HepG2 (cell line): Measurements from ENCODE around the gene JPH4. TPM values are rescaled to one million over a fixed set of nuclear protein-coding genes. Genes with fewer than 3 reads are reported as not detected.

Experiments used
- CENPBD1 ChIP-seq: sonication (generic); formaldehyde crosslinking; IDR thresholded peaks from 2 replicates; pipeline ENCODE4 v1.8.0; 2022; ENCODE audit warnings: missing genetic modification reagents, low read depth, mild to moderate bottlenecking, borderline replicate concordance
- HMG20A ChIP-seq: IDR thresholded peaks from 2 replicates; pipeline ENCODE4 v1.6.1; 2016; ENCODE audit warnings: borderline replicate concordance
- HMGA1 ChIP-seq: sonication (generic); formaldehyde crosslinking; conservative IDR thresholded peaks from 2 replicates; pipeline ENCODE4 v1.4.0; 2020; ENCODE audit warnings: missing genetic modification reagents
- KLF15 ChIP-seq: sonication (generic); formaldehyde crosslinking; IDR thresholded peaks from 2 replicates; pipeline ENCODE4 v1.8.1; 2023; ENCODE audit warnings: borderline replicate concordance, mild to moderate bottlenecking, inconsistent platforms, missing genetic modification reagents, mixed read lengths
- PBX3 ChIP-seq: sonication (generic); formaldehyde crosslinking; IDR thresholded peaks from 2 replicates; pipeline ENCODE4 v1.8.1; 2023; ENCODE audit warnings: missing genetic modification reagents, inconsistent platforms, borderline replicate concordance
- UBTF ChIP-seq: sonication (generic); formaldehyde crosslinking; IDR thresholded peaks from 2 replicates; pipeline ENCODE4 v1.4.0; 2020; ENCODE audit warnings: mild to moderate bottlenecking, missing genetic modification reagents
- ZNF224 ChIP-seq: sonication (generic); formaldehyde crosslinking; IDR thresholded peaks from 2 replicates; pipeline ENCODE4 v1.5.0; 2020; ENCODE audit warnings: mild to moderate bottlenecking, missing genetic modification reagents
- ZNF232 ChIP-seq: sonication (generic); formaldehyde crosslinking; IDR thresholded peaks from 2 replicates; pipeline ENCODE4 v1.4.0; 2020; ENCODE audit warnings: missing genetic modification reagents, borderline replicate concordance
- ZNF33B ChIP-seq: sonication (generic); formaldehyde crosslinking; IDR thresholded peaks from 2 replicates; pipeline ENCODE4 v1.5.1; 2020; ENCODE audit warnings: mild to moderate bottlenecking, missing genetic modification reagents
- ZNF441 ChIP-seq: sonication (generic); formaldehyde crosslinking; IDR thresholded peaks from 2 replicates; pipeline ENCODE4 v1.7.0; 2021; ENCODE audit warnings: missing genetic modification reagents, borderline replicate concordance
- ZNF547 ChIP-seq: sonication (generic); formaldehyde crosslinking; IDR thresholded peaks from 2 replicates; pipeline ENCODE4 v1.5.1; 2020; ENCODE audit warnings: mild to moderate bottlenecking, missing genetic modification reagents
- ZNF644 ChIP-seq: IDR thresholded peaks from 2 replicates; pipeline ENCODE4 v1.6.1; 2016; ENCODE audit warnings: low read depth
- ZNF770 ChIP-seq: sonication (generic); formaldehyde crosslinking; IDR thresholded peaks from 2 replicates; pipeline ENCODE4 v1.5.0; 2020; ENCODE audit warnings: mild to moderate bottlenecking, missing genetic modification reagents
- polyA plus RNA-seq, 8 experiments: library from polyadenylated mRNA; depleted of rRNA in 3 of 8; stranded (reverse) in 7 of 8; unstranded in 1 of 8; fragments of >200 nt; fragmentation: Illumina TruSeq in 4 of 8; extraction: Trizol in 4 of 8; gene quantifications; 2 replicates each; pipeline versions ENCODE4 v1.2.1 to v1.2.3, GENCODE V29; 2011 to 2016; ENCODE audit warnings: low read depth in 4 of 8, missing spikeins in 1 of 8, mixed read lengths in 1 of 8; ENCODE audit not compliant: insufficient read depth in 1 of 8
- total RNA-seq, 5 experiments: library from RNA; depleted of rRNA; stranded (reverse); fragments of >200 nt; fragmentation: Illumina TruSeq; extraction: Trizol; gene quantifications; 2 replicates each; pipeline ENCODE4 v1.2.3, GENCODE V29; 2016; ENCODE audit warnings: low read depth in 1 of 5
- TF ChIP-seq, protein P1 (sequence below): sonication (generic); formaldehyde crosslinking; IDR thresholded peaks from 2 replicates; pipeline ENCODE4 v1.5.1; 2020; ENCODE audit warnings: mild to moderate bottlenecking, missing genetic modification reagents
- TF ChIP-seq, protein P2 (sequence below): sonication (generic); formaldehyde crosslinking; conservative IDR thresholded peaks from 2 replicates; pipeline ENCODE4 v1.8.0; 2022; ENCODE audit warnings: low read depth, missing genetic modification reagents

The JPH4 gene
- total and polyA plus RNA-seq, 2 of the 13 experiments (the other 11 are each of a cell fraction or from before 2014, with no cell fraction given) = 0.08 to 0.22 TPM

- TF ChIP-seq ZNF770 (CRISPR knock-in tag) (peak; percentile 75), UBTF (CRISPR knock-in tag) (peak; percentile 39; the same call in 1 of the 2 replicates), HMGA1 (no peak; the same call in 1 of the 2 replicates), HMG20A (CRISPR knock-in tag) (peak; percentile 87), ZNF224 (CRISPR knock-in tag) (no peak), ZNF547 (CRISPR knock-in tag) (peak; percentile 33; the same call in 1 of the 2 replicates), ZNF33B (CRISPR knock-in tag) (peak; percentile 79), CENPBD1 (CRISPR knock-in tag) (no peak), PBX3 (CRISPR knock-in tag) (0 out of 2 replicates have a peak, but pooled peaks have one; percentile 81), KLF15 (CRISPR knock-in tag) (no peak), ZNF441 (CRISPR knock-in tag) (0 out of 2 replicates have a peak, but pooled peaks have one; percentile 53), ZNF644 (CRISPR knock-in tag) (peak; percentile 95), ZNF232 (CRISPR knock-in tag) (no peak)
- TF ChIP-seq, protein P1, sequence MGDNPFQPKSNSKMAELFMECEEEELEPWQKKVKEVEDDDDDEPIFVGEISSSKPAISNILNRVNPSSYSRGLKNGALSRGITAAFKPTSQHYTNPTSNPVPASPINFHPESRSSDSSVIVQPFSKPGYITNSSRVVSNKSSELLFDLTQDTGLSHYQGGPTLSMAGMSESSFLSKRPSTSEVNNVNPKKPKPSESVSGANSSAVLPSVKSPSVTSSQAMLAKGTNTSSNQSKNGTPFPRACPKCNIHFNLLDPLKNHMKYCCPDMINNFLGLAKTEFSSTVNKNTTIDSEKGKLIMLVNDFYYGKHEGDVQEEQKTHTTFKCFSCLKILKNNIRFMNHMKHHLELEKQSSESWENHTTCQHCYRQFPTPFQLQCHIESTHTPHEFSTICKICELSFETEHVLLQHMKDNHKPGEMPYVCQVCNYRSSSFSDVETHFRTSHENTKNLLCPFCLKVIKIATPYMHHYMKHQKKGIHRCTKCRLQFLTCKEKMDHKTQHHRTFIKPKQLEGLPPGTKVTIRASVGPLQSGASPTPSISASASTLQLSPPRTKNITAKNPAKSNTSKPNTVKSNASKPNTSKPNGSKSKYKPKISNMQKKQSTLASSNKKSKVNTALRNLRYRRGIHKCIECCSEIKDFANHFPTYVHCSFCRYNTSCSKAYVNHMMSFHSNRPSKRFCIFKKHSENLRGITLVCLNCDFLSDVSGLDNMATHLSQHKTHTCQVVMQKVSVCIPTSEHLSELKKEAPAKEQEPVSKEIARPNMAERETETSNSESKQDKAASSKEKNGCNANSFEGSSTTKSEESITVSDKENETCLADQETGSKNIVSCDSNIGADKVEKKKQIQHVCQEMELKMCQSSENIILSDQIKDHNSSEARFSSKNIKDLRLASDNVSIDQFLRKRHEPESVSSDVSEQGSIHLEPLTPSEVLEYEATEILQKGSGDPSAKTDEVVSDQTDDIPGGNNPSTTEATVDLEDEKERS (CRISPR knock-in tag) = peak; percentile 100
- TF ChIP-seq, protein P2, sequence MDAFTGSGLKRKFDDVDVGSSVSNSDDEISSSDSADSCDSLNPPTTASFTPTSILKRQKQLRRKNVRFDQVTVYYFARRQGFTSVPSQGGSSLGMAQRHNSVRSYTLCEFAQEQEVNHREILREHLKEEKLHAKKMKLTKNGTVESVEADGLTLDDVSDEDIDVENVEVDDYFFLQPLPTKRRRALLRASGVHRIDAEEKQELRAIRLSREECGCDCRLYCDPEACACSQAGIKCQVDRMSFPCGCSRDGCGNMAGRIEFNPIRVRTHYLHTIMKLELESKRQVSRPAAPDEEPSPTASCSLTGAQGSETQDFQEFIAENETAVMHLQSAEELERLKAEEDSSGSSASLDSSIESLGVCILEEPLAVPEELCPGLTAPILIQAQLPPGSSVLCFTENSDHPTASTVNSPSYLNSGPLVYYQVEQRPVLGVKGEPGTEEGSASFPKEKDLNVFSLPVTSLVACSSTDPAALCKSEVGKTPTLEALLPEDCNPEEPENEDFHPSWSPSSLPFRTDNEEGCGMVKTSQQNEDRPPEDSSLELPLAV (CRISPR knock-in tag) = no peak
Measured at GRCh38 chr14:23613242-23614070, 34.9 kb upstream of the JPH4 start (continued).
